ENCODE results near the gene PLEKHJ1.
A peak's percentile ranks its signal among the peaks of the same experiment; 100 is the strongest.

PLEKHJ1 gene

GRCh38 chr19:2269244-2270156, 33.4 kb upstream of the PLEKHJ1 start:
- DNase-seq, result peak; percentile 98

GRCh38 chr19:2268861-2269243, 32.7 kb upstream of the PLEKHJ1 start:
- no peak for DNase-seq

DNA sequence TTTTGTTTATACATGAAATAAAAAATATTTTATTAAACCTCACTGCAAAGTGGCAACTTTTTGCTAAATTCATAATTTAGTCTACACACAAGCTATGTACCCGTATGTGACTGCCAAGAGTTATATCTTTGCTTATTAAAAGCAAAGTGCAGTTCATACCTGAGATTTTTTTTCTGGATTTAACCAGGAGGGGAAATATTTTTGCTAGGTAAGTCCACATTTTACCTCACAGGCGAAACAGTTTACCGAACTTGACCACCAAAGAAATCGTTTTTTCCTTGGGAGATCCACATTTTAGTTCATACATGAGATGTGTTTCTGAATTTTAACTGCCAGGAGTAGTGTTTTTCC, 32.3 kb upstream of the PLEKHJ1 start:
- DNase-seq, result no peak

- DNase-seq, result peak; percentile 53
These were observed 30.3 kb upstream of the PLEKHJ1 start for GRCh38 chr19:2266183-2266993.

GRCh38 chr19:2261438-2262172, 25.5 kb upstream of the PLEKHJ1 start:
- peak; percentile 75 for DNase-seq

DNA sequence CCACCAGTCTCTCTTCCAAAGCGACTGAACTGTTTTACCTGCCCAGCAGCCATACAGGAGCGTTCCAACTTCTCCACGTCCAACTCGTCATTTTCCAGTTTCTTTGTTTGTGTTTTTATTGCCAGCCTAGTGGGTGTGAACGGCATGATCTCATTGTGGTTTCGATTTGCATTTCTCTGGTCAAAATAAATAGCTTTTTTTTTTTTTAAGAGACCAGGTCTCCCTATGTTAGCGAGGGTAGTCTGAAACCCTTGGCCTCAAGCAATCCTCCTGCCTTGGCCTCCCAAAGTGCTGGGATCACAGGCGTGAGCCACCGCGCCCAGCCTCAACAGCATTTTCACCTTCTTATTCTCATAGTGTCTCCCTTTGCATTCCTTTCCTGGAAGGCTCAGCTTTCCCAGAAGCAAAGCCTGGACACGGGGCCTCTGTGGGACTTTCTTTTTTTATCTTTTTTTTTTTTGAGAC, 24.2 kb upstream of the PLEKHJ1 start:
- no peak for DNase-seq

DNA sequence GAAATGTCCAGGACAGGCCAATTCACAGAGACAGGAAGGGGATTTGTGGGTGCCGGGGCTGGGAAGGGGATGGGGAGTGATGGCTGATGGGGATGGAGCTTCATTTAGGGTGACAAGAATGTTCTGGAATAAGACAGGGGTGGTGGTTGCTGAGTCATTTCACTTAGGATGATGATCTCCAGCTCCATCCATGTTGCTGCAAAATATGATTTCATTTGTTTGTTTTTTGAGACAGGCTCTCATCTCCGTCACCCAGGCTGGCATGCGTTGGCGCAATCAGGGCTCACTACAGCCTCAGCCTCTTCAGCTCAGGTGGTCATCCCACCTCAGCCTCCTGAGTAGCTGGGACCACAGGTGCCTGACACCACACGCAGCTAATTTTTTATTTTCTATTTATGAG, 23.2 kb upstream of the PLEKHJ1 start:
- DNase-seq, result no peak

- DNase-seq, result no peak
These were observed 20.0 kb upstream of the PLEKHJ1 start, which contains the start of gene JSRP1 for GRCh38 chr19:2255982-2256685. Gene JSRP1 (minus strand): TSS chr19:2256417. CDS start chr19:2255314, 1,103 bp downstream.

DNA sequence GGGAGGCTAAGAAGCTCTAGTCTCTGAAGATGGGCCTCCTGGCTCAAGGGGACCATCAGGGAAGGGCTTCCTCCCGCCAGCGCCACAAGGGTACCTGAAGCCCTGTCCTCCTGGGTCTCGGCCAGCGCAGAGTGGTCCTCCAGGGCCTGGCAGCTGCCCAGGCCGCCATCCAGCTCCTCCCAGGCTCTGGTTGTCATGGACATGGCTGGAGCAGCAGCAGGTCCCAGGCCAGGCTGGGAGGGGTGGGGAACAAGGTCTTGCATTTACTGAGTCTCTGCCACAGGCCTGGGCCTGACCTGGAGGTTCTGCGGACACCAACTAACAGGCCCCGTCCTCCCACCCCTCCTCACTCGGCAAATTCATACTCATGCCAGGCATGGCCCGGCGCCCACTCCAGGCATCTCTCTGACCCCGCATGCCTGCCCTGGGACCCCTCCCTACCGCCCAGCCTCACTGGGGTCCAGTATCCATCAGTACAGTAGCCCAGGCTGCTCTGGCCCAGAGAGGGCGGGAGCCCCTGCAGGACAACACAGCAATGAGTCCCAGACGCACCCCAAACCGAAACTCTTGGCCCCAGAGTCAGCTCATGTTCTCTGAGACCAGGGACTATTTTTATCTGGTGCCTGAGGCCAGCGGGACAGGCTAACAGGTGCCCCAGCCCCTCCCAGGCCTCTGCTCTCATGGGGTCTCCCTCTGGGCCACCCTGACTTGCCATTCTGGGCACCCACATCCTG, 19.1 kb upstream of the PLEKHJ1 start:
- no peak for DNase-seq

DNA sequence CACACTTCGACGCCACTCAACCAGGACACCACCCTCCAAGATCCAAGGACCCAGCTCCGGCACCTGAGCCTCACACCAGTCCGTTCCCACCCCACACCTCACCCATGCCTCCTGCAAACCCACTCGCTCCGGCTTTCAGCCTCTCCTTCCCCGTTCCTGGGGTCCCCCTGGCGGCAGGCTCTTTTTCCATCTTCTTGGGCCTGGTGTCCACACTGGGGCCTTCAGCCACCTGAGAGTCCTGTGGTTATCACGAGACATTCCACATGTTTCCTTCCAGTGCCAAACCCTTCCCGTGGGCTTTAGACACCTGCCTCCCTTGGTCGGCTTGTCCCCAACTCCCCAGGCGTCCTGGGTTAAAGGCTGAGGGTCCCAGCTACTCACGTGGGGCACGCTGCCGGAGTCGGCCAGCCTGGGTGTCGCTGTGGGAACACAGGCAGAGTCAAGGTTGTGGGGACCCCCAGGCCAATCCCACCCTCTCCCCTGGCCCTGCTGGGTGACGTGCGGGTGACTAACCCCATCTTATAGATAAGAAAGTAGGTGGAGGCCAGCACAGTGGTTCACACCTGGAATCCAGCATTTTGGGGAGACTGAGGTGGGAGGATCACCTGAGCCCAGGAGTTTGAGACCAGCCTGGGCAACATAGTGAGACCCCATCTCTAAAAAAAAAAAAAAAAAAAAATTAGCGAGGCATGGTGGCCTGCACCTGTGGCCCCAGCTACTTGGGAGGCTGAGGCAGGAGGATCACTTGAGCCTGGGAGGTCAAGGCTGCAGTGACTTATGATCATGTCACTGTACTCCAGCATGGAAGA, 18.1 kb upstream of the PLEKHJ1 start:
- DNase-seq, result no peak

DNA sequence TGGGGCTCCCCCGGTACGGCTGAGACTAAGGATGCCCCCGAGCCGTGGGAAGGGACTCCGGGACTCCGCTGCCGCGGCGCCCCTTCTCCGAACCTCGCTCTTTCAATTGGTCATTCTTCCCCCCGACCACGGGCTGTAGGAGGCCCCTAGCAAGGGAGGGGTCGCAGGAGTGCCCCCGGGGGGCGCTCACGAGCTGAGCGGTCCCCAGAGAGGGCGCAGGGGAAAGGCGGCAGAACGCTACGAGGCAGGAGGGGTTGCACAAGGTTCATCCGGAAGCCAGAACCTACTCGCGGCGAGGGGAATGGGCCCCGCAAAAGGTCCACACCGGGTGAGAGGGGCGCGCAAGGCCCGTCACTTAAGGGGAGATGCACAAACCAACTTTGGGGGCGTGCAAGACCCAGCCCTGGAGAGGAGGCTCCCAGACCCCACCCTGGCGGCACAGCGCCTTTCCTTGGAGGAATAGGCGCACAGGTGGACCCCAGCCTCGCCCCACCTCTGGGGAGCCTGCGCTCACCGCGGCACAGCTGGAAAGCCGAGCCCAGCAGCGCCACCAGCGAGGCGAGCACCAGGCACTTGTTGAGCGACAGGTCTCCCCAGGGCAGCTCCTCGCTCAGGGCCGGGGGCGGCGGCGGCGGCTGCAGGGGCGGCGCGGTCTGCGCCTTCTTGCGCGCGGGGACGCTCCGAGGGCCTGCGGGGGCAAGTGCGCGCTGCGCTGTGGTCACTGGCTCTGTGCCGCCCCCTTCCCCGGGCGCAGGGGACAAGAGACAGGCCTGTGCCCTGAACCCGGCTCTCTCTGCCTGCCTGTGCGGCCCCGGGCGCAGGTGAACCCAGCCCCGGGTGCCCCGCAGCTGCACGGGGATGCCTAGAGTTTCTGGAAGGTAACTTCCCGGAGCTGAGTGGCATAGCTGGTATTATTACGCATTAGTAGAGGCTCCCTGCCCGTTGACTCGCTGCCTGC, 17.3 kb upstream of the PLEKHJ1 start:
- DNase-seq, result peak; percentile 71

GRCh38 chr19:2252797-2253105, 16.6 kb upstream of the PLEKHJ1 start:
- DNase-seq, result no peak

GRCh38 chr19:2252055-2252796, 16.1 kb upstream of the PLEKHJ1 start:
- DNase-seq, result no peak

DNA sequence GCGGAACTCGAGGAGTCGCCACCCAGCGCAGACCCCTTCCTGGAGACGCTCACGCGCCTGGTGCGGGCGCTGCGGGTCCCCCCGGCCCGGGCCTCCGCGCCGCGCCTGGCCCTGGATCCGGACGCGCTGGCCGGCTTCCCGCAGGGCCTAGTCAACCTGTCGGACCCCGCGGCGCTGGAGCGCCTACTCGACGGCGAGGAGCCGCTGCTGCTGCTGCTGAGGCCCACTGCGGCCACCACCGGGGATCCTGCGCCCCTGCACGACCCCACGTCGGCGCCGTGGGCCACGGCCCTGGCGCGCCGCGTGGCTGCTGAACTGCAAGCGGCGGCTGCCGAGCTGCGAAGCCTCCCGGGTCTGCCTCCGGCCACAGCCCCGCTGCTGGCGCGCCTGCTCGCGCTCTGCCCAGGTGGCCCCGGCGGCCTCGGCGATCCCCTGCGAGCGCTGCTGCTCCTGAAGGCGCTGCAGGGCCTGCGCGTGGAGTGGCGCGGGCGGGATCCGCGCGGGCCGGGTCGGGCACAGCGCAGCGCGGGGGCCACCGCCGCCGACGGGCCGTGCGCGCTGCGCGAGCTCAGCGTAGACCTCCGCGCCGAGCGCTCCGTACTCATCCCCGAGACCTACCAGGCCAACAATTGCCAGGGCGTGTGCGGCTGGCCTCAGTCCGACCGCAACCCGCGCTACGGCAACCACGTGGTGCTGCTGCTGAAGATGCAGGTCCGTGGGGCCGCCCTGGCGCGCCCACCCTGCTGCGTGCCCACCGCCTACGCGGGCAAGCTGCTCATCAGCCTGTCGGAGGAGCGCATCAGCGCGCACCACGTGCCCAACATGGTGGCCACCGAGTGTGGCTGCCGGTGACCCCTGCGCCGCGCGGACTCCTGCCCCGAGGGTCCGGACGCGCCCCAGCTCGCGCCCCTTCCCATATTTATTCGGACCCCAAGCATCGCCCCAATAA, 15.3 kb upstream of the PLEKHJ1 start:
- DNase-seq, result no peak

GRCh38 chr19:2250766-2251105, 14.6 kb upstream of the PLEKHJ1 start:
- DNase-seq, result no peak

- DNase-seq, result no peak
These were observed 14.0 kb upstream of the PLEKHJ1 start for GRCh38 chr19:2249880-2250765.
